Uterus (tissue), 4 donors: ENCODE results near the gene MBD5. TPM values are rescaled to one million over a fixed set of nuclear protein-coding genes. Genes with fewer than 3 reads are reported as not detected.

Experiments
- DNase-seq, 2 donors: peaks; one replicate each; pipeline ENCODE4 v3.0.0-alpha.2; 2019 to 2020
- H3K27ac ChIP-seq, 2 donors: fragments of 200-600 bp; sonication (generic); 1 replicate in 1 of 2; 2 replicates in 1 of 2; pipeline ENCODE4 v1.5.1; 2016 to 2018
- H3K27me3 ChIP-seq, 2 donors: fragments of 200-600 bp; sonication (generic); one replicate each; pipeline ENCODE4 v1.5.1; 2018 to 2019; ENCODE audit warnings: control low read depth in 1 of 2
- H3K36me3 ChIP-seq, 2 donors: fragments of 200-600 bp; sonication (generic); one replicate each; pipeline ENCODE4 v1.5.1; 2019; ENCODE audit warnings: control low read depth in 1 of 2
- H3K4me1 ChIP-seq, 2 donors: fragments of 200-600 bp; sonication (generic); one replicate each; pipeline ENCODE4 v1.5.1; 2018 to 2019; ENCODE audit warnings: control low read depth in 1 of 2
- H3K4me3 ChIP-seq, 2 donors: fragments of 200-600 bp; sonication (generic); 1 replicate in 1 of 2; 2 replicates in 1 of 2; pipeline ENCODE4 v1.5.1; 2018 to 2019; ENCODE audit warnings: mild to moderate bottlenecking in 1 of 2
- H3K9me3 ChIP-seq, 2 donors: fragments of 200-600 bp; sonication (generic); one replicate each; pipeline ENCODE4 v1.5.1; 2019; ENCODE audit warnings: control low read depth in 1 of 2
- POLR2A ChIP-seq, 2 donors: fragments of 450-650 bp; IDR thresholded peaks; one replicate each; pipeline ENCODE4 v1.6.1; 2016; ENCODE audit warnings: antibody characterized with exemption in 2 of 2, mild to moderate bottlenecking in 1 of 2, moderate library complexity in 1 of 2
- intact Hi-C: fragments of 100-400 bp; cut with DNase I; formaldehyde crosslinking; loops from one replicate; pipeline ENCODE4 v1.15.1; 2023; ENCODE audit warnings: low total_unique reads
- total RNA-seq, 4 donors: library from RNA; depleted of rRNA in 3 of 4; stranded (reverse); fragments of >200 nt in 3 of 4; gene quantifications; one replicate each; pipeline versions ENCODE4 v1.1.0 to v1.2.4, GENCODE V29; 2014 to 2023
- TF ChIP-seq, protein P1 (sequence below), 4 experiments: fragments of 200-600 bp in 2 of 4; fragments of 450-650 bp in 2 of 4; sonication (generic) in 2 of 4; IDR thresholded peaks; one replicate each; pipeline ENCODE4 v1.5.1; 2016 to 2019; ENCODE audit warnings: antibody characterized with exemption in 4 of 4, mild to moderate bottlenecking in 2 of 4, moderate library complexity in 1 of 4
- donor health status: DM: yes; HTN: yes; CAD: no.

The MBD5 gene
- total RNA-seq, 4 donors from 2014 or later: 17.4 to 77.9 (median 51.5) TPM

DNA sequence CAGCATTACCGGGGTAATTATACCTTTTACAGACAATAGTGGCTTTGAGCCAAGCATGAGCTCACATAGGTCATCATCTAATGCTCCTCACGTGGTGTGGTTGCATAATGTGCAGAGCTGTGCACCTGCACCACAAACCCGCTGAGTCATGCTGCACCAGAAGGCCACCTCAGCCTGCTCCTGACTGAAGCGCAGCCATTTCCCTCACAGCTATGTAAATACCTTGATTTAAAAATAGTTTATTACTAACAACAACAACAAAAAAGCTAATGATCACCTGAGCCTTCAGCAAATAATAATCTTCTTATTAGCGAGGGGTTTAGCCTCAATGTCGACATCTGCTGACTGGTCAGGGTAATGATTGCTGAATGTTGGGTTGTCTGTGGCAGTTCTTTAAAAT is 238.8 kb downstream of the MBD5 start:
- intact Hi-C loops: no loop called here
- H3K27me3 ChIP-seq: no peaks in the 10 kb centered on the region
- H3K4me1 ChIP-seq: no peaks in the 10 kb centered on the region
- H3K27ac ChIP-seq: no peak overlapping the region
- H3K4me3 ChIP-seq: no peak overlapping the region
- no peaks in the 10 kb centered on the region for H3K9me3 ChIP-seq
- H3K36me3 ChIP-seq: no peaks in the 10 kb centered on the region
- no peak for DNase-seq
- TF ChIP-seq, protein P1, sequence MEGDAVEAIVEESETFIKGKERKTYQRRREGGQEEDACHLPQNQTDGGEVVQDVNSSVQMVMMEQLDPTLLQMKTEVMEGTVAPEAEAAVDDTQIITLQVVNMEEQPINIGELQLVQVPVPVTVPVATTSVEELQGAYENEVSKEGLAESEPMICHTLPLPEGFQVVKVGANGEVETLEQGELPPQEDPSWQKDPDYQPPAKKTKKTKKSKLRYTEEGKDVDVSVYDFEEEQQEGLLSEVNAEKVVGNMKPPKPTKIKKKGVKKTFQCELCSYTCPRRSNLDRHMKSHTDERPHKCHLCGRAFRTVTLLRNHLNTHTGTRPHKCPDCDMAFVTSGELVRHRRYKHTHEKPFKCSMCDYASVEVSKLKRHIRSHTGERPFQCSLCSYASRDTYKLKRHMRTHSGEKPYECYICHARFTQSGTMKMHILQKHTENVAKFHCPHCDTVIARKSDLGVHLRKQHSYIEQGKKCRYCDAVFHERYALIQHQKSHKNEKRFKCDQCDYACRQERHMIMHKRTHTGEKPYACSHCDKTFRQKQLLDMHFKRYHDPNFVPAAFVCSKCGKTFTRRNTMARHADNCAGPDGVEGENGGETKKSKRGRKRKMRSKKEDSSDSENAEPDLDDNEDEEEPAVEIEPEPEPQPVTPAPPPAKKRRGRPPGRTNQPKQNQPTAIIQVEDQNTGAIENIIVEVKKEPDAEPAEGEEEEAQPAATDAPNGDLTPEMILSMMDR (IDR thresholded peaks at IDR 0.05): no peak
- TF ChIP-seq POLR2A (IDR thresholded peaks at IDR 0.05): no peak

DNA sequence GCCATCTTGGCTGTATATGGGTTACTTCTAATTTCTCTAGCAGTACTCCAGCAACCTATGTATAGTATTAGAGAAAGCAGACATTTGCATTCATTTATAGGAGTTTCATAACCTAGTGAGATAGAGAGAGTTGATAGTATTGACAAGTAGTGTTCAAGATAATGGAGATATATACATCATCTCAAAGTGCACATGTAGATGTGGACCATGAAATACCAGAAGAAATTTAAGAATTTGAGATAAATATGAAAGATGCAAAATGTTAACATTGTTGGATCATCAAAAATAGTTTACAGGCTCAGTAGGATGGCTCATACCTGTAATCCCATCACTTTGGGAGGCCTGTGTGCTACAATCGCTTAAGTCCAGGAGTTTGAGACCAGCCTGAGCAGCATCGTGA is 243.0 kb downstream of the MBD5 start:
- TF ChIP-seq POLR2A (IDR thresholded peaks at IDR 0.05): no peak
- TF ChIP-seq, protein P1 (IDR thresholded peaks at IDR 0.05): no peak
- Histone ChIP-seq H3K4me1 (no peaks in the 10 kb centered on the region), H3K36me3 (no peaks in the 10 kb centered on the region), H3K27ac (no peak overlapping the region), H3K9me3 (no peaks in the 10 kb centered on the region), H3K4me3 (no peak overlapping the region), H3K27me3 (no peaks in the 10 kb centered on the region)
- intact Hi-C loops: no loop called here
- DNase-seq: no peak

DNA sequence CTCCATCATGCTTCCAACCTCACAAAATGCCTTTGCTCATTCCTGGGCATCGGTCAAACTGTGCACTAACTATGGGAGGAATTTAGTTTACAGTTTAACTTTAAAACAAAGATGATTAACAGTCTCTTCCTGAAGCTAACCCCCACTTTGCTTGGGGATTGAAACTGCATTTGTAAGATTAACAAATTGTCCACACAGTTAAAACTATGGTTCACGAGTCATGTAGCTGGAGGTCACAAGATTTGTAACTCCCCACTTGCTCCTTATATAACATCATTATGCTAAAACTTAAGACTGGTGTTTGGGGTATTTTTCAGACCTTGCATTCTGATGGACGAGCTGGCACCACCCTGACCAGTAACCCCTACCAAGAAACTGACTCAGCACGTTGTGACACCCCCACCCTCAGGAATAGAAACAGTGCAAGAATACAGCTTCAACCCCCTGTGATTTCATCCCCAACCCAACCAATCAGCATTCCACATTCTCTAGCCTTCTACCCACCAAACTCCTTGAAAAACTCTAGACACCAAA is 252.3 kb downstream of the MBD5 start:
- intact Hi-C loops: no loop called here
- H3K27ac ChIP-seq: no peak overlapping the region
- DNase-seq: no peak
- TF ChIP-seq, protein P1 (IDR thresholded peaks at IDR 0.05): no peak
- TF ChIP-seq POLR2A (IDR thresholded peaks at IDR 0.05): no peak
- no peaks in the 10 kb centered on the region for H3K27me3 ChIP-seq
- no peaks in the 10 kb centered on the region for H3K9me3 ChIP-seq
- H3K4me1 ChIP-seq: no peaks in the 10 kb centered on the region
- H3K36me3 ChIP-seq: no peaks in the 10 kb centered on the region
- H3K4me3 ChIP-seq: no peak overlapping the region

DNA sequence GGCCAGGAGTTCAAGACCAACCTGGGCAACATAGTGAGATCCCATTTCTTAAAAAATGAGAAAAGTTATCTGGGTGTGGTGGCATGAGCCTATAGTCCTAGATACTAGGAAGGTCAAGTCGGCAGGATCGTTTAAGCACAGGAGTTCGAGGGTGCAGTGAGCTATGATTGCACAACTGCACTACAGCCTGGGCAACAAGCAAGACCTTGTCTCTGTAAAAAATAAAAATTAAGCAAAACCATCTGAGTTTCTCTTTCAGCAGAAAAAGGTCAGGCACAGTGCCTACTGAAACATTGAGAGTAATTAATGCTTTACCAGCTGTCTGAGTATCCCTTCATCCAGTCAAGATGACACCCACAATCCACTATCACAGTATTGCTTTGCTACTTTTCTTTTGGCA is 258.3 kb downstream of the MBD5 start:
- Histone ChIP-seq H3K27ac (no peak overlapping the region), H3K9me3 (no peaks in the 10 kb centered on the region), H3K4me1 (no peaks in the 10 kb centered on the region), H3K27me3 (no peaks in the 10 kb centered on the region), H3K36me3 (no peaks in the 10 kb centered on the region), H3K4me3 (no peak overlapping the region)
- TF ChIP-seq, protein P1 (IDR thresholded peaks at IDR 0.05): no peak
- TF ChIP-seq POLR2A (IDR thresholded peaks at IDR 0.05): no peak
- DNase-seq: no peak
- intact Hi-C loops: no loop called here

DNA sequence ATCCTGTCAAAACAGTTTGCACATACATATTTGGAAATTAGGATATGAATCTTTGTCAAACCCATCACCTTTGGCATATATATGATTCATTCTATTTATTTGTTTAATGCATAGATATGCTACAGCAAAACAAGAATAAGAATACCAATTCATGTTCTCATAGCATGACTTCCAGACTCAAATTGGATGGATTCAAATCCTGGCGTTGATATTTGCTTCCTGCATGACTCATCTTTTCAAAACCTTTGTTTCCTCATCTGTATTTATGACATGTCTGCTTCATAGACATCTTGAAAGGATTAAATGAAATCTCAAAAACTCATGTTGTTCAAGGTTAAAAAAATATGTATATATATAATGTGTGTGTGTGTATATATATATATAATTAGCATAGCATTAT is 261.3 kb downstream of the MBD5 start:
- Histone ChIP-seq H3K36me3 (no peaks in the 10 kb centered on the region), H3K27ac (no peak overlapping the region), H3K4me3 (no peak overlapping the region), H3K4me1 (no peaks in the 10 kb centered on the region), H3K9me3 (no peaks in the 10 kb centered on the region), H3K27me3 (no peaks in the 10 kb centered on the region)
- intact Hi-C loops: no loop called here
- DNase-seq: no peak
- TF ChIP-seq, protein P1 (IDR thresholded peaks at IDR 0.05): no peak
- TF ChIP-seq POLR2A (IDR thresholded peaks at IDR 0.05): no peak
